WTC11 (cell line): ENCODE data around the gene TLE5. TPM values are rescaled to one million over a fixed set of nuclear protein-coding genes. Genes with fewer than 3 reads are reported as not detected.
"Not testable (repeated sequence)": the region's sequence is repeated elsewhere in the genome, so short reads cannot be mapped to it uniquely, and the experiment has no call there.

Experiments used
- ATAC-seq: fragments of 200-7000 bp; cut with Tn5 transposase; 2 replicates; pipeline ENCODE4 v1.10.0; 2021; ENCODE audit warnings: mild to moderate bottlenecking, moderate library complexity
- CTCF ChIA-PET: fragments of 300-600 bp; sonication (Branson Sonifier 250); formaldehyde crosslinking; loops from one replicate; lab custom pipeline; 2021; ENCODE audit warnings: antibody characterized with exemption; lab: Charles Lee
- POLR2A ChIA-PET: fragments of 350-600 bp; sonication (Branson Sonifier 250); formaldehyde crosslinking; loops from one replicate; lab custom pipeline; 2021; ENCODE audit warnings: antibody characterized with exemption; lab: Charles Lee
- DNase-seq: peaks from one replicate; pipeline ENCODE4 v3.0.0; 2021; ENCODE audit warnings: low spot score
- H3K27ac Mint-ChIP-seq: 2 replicates; pipeline ENCODE4 v1.8.0; 2021; ENCODE audit warnings: mixed read lengths
- H3K27me3 Mint-ChIP-seq: 2 replicates; pipeline ENCODE4 v1.8.0; 2021; ENCODE audit warnings: low read depth, mild to moderate bottlenecking, moderate library complexity, mixed read lengths
- H3K36me3 Mint-ChIP-seq: 2 replicates; pipeline ENCODE4 v1.8.0; 2021; ENCODE audit warnings: mixed read lengths
- H3K4me1 Mint-ChIP-seq: 2 replicates; pipeline ENCODE4 v1.8.0; 2022; ENCODE audit warnings: mixed read lengths
- H3K4me3 Mint-ChIP-seq: 2 replicates; pipeline ENCODE4 v1.8.0; 2021; ENCODE audit warnings: mild to moderate bottlenecking, moderate library complexity, mixed read lengths
- H3K9me3 Mint-ChIP-seq: 2 replicates; pipeline ENCODE4 v1.8.0; 2021; ENCODE audit warnings: mixed read lengths
- ATF6 ChIP-seq: sonication (generic); formaldehyde crosslinking; IDR thresholded peaks from 2 replicates; pipeline ENCODE4 v1.8.1; 2023; ENCODE audit warnings: mild to moderate bottlenecking, missing genetic modification reagents
- CDX4 ChIP-seq: fragments of 250-450 bp; sonication (Bioruptor Pico); IDR thresholded peaks from 2 replicates; pipeline ENCODE4 v1.9.0; 2021; ENCODE audit warnings: moderate library complexity, mild to moderate bottlenecking, inconsistent platforms, borderline replicate concordance
- FOXJ3 ChIP-seq: sonication (generic); formaldehyde crosslinking; IDR thresholded peaks from 2 replicates; pipeline ENCODE4 v1.9.0; 2021; ENCODE audit warnings: missing genetic modification reagents, mild to moderate bottlenecking, borderline replicate concordance
- MLX ChIP-seq: sonication (generic); formaldehyde crosslinking; IDR thresholded peaks from 2 replicates; pipeline ENCODE4 v1.8.1; 2023; ENCODE audit warnings: mild to moderate bottlenecking, missing genetic modification reagents, moderate library complexity
- NR1H2 ChIP-seq: sonication (generic); formaldehyde crosslinking; IDR thresholded peaks from 2 replicates; pipeline ENCODE4 v1.9.0; 2021; ENCODE audit warnings: mild to moderate bottlenecking, moderate library complexity, missing genetic modification reagents
- NR3C1 ChIP-seq: sonication (generic); formaldehyde crosslinking; conservative IDR thresholded peaks from 2 replicates; pipeline ENCODE4 v1.8.1; 2023; ENCODE audit warnings: low read depth, mild to moderate bottlenecking, missing genetic modification reagents
- RELA ChIP-seq: sonication (generic); formaldehyde crosslinking; IDR thresholded peaks from 2 replicates; pipeline ENCODE4 v1.8.1; 2022; ENCODE audit warnings: missing genetic modification reagents, mild to moderate bottlenecking, borderline replicate concordance
- SOX15 ChIP-seq: fragments of 250-450 bp; sonication (Bioruptor Pico); IDR thresholded peaks from 2 replicates; pipeline ENCODE4 v1.9.0; 2021; ENCODE audit warnings: mild to moderate bottlenecking
- TP53 ChIP-seq: sonication (generic); formaldehyde crosslinking; IDR thresholded peaks from 2 replicates; pipeline ENCODE4 v1.8.1; 2023; ENCODE audit warnings: mild to moderate bottlenecking, missing genetic modification reagents
- ZBTB21 ChIP-seq: sonication (generic); formaldehyde crosslinking; IDR thresholded peaks from 2 replicates; pipeline ENCODE4 v1.8.1; 2023; ENCODE audit warnings: mild to moderate bottlenecking, missing genetic modification reagents, borderline replicate concordance
- ZNF121 ChIP-seq: sonication (generic); formaldehyde crosslinking; IDR thresholded peaks from 2 replicates; pipeline ENCODE4 v1.8.0; 2023; ENCODE audit warnings: missing genetic modification reagents
- ZNF138 ChIP-seq: sonication (generic); formaldehyde crosslinking; conservative IDR thresholded peaks from 2 replicates; pipeline ENCODE4 v1.8.1; 2022; ENCODE audit warnings: mild to moderate bottlenecking, moderate library complexity, missing genetic modification reagents
- ZNF281 ChIP-seq: sonication (generic); formaldehyde crosslinking; IDR thresholded peaks from 2 replicates; pipeline ENCODE4 v1.8.0; 2023; ENCODE audit warnings: mild to moderate bottlenecking, missing genetic modification reagents
- ZSCAN18 ChIP-seq: fragments of 250-450 bp; sonication (Bioruptor Pico); IDR thresholded peaks from 2 replicates; pipeline ENCODE4 v2.1.2; 2022; ENCODE audit warnings: mild to moderate bottlenecking, moderate library complexity
- total RNA-seq: library from RNA; stranded (reverse); gene quantifications from 3 replicates; pipeline ENCODE4 v1.2.3, GENCODE V29; 2021

TLE5 gene
- total RNA-seq, 1 experiment from 2014 or later: 246 TPM

GRCh38 chr19:3094601-3095440 is 32.5 kb upstream of the TLE5 start:
- Mint-ChIP-seq H3K4me3 (peak overlapping the region; percentile 78), H3K27me3 (no peaks in the 10 kb centered on the region), H3K4me1 (peaks cover 14% of the 10 kb centered on the region), H3K9me3 (no peaks in the 10 kb centered on the region), H3K27ac (no peak overlapping the region)
- ChIA-PET POLR2A (interaction anchor here (0.9 to 1.1 kb wide), 3 partner anchors 9 to 49 kb away, joined by 4 read pairs; no protein-coding TSS in a partner anchor), CTCF (interaction anchor here (0.6 to 3.0 kb wide), 6 partner anchors 10 to 144 kb away, joined by 3 to 73 read pairs (median 13); no protein-coding TSS in a partner anchor)
- no peak for DNase-seq
- no peak for ATAC-seq
- TF ChIP-seq ZNF281 (no peak), RELA (CRISPR knock-in tag) (no peak)
- TF ChIP-seq, all 79 proteins: peak for 0
- no peaks in the 10 kb centered on the region for H3K36me3 Mint-ChIP-seq

GRCh38 chr19:3089299-3089855 is 27.1 kb upstream of the TLE5 start:
- H3K9me3 Mint-ChIP-seq, H3K4me3 Mint-ChIP-seq, H3K4me1 Mint-ChIP-seq, ATAC-seq, POLR2A ChIA-PET, H3K27ac Mint-ChIP-seq, H3K36me3 Mint-ChIP-seq, DNase-seq, H3K27me3 Mint-ChIP-seq: not testable (repeated sequence)
- CTCF ChIA-PET: interaction anchor here (0.6 to 1.3 kb wide), 3 partner anchors 14 to 37 kb away, joined by 3 to 7 read pairs (median 5); no protein-coding TSS in a partner anchor

GRCh38 chr19:3087769-3088168 is 25.5 kb upstream of the TLE5 start:
- no peak for TF ChIP-seq ZBTB21 (CRISPR knock-in tag)
- peak; percentile 71; the same call in 1 of the 2 replicates for TF ChIP-seq ZNF121
- ATAC-seq (no peak), DNase-seq (no peak)
- Mint-ChIP-seq H3K4me3 (no peak overlapping the region), H3K9me3 (no peaks in the 10 kb centered on the region), H3K27ac (no peak overlapping the region), H3K36me3 (no peaks in the 10 kb centered on the region), H3K4me1 (no peaks in the 10 kb centered on the region), H3K27me3 (peaks cover 4% of the 10 kb centered on the region; the same call in 1 of the 2 replicates)
- POLR2A ChIA-PET: no interaction called here
- CTCF ChIA-PET: interaction anchor here (0.5 to 0.7 kb wide), 2 partner anchors 110 to 137 kb away, joined by 3 to 4 read pairs; no protein-coding TSS in a partner anchor

GRCh38 chr19:3084943-3085342 is 22.6 kb upstream of the TLE5 start:
- peaks cover 4% of the 10 kb centered on the region; the same call in 1 of the 2 replicates for H3K9me3 Mint-ChIP-seq
- ATAC-seq (no peak), DNase-seq (no peak)
- CTCF ChIA-PET: interaction anchor here (0.7 to 1.9 kb wide), 3 partner anchors 10 to 24 kb away, joined by 3 to 7 read pairs (median 4); no protein-coding TSS in a partner anchor
- no peaks in the 10 kb centered on the region for H3K36me3 Mint-ChIP-seq
- POLR2A ChIA-PET: no interaction called here
- H3K4me1 Mint-ChIP-seq: no peaks in the 10 kb centered on the region
- no peak overlapping the region for H3K4me3 Mint-ChIP-seq
- no peak overlapping the region for H3K27ac Mint-ChIP-seq
- peaks cover 4% of the 10 kb centered on the region; the same call in 1 of the 2 replicates for H3K27me3 Mint-ChIP-seq
- TF ChIP-seq ATF6: no peak
- no peak for TF ChIP-seq RELA (CRISPR knock-in tag)
- TF ChIP-seq MLX (CRISPR knock-in tag): no peak
- TF ChIP-seq TP53 (CRISPR knock-in tag): no peak
- no peak for TF ChIP-seq CDX4
- no peak for TF ChIP-seq ZSCAN18 (CRISPR knock-in tag)
- TF ChIP-seq ZNF138 (CRISPR knock-in tag): no peak
- TF ChIP-seq SOX15: no peak
- no peak for TF ChIP-seq FOXJ3 (CRISPR knock-in tag)
- TF ChIP-seq NR1H2 (CRISPR knock-in tag): no peak
- TF ChIP-seq NR3C1 (CRISPR knock-in tag): no peak
